G401.6 (cell line): Measurements from ENCODE around the gene PRKACA.
"Not testable (repeated sequence)": the region's sequence is repeated elsewhere in the genome, so short reads cannot be mapped to it uniquely, and the experiment has no call there.

Experiments
- FAIRE-seq: peaks from 2 replicates; lab custom pipeline; 2012; peaks lifted over from hg19 to GRCh38; lab: Jason Lieb, UNC

The PRKACA gene

DNA sequence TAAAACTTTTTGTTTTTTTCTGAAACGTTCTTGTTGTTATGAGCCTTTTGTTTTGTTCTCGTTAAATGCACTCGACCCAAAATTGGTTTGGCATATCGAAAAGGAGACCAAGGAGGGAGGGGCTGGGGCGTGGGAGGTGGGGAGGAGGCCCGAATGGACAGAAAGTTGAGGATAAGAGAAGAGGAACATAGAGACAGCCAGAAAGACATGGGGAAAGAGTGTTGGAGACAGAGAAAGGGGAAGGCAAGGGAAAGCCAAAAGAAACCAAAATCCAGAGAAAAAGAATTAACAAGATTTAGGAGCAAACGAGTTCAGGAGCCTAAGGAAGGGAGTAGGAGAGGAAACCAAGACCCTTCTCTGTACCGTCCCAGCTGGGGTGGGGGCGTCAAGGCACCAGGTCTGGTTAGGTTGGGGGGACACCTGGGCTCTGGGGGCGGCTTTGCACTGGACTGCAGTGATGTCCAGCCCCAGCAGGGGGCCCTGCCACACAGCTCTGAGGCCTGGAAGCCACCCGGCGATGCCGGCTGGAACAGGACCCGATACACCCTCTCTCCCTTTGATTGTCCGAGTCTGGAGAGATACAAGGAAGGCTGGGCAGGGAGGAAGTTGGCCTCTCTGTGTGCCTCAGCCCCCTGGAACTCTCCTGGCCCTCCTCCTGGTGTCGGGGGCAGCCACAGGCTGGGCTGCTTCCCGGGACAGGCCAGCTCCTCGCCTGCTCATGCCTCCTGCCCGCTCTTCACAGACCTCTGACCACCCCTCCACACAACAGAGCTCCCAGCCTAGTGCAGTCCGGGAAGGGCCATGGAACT, 30.4 kb upstream of the PRKACA start:
- no peak for FAIRE-seq

DNA sequence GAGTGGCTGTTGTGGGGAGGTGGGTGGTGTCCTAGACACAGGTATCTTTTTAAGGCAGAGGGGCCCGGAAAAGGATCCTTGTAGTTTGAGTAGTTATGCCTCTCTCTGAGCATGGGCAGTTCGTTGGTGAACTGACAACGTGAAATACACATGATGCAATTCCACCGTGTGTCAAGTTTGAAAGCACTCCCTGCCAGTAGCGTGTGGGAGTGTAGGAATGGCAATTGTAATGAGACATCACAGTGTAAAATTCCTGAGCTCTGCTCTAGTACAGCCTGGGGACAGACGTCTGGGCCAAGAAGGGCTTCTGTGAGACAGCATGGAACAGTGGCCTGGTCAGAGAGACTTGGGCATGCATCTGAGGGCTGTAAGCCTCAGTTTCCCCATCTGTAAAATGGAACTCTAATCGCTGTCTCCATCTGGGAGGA, 29.2 kb upstream of the PRKACA start:
- no peak for FAIRE-seq

- not testable (repeated sequence) for FAIRE-seq
Measured at GRCh38 chr19:14146169-14146568, 28.6 kb upstream of the PRKACA start.

DNA sequence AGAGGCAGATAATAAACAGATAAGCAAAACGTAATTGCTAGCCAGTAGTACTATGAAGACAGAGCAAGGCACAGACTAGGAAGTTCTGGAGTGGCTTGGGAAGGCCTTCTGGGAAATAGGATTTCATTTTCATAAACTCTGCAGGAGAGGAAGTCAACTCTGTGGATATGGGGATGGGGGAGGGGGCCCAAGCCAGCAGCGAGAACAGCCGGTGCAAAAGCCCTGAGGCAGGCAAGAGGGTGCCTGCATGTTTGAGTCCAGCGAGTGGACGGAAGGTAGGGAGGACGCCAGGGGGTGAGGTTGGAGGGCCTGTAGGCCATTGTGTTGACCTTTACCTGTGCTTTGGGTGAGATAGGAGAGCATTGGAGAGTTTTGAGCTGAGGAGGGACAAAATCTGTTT, 27.8 kb upstream of the PRKACA start:
- no peak for FAIRE-seq

DNA sequence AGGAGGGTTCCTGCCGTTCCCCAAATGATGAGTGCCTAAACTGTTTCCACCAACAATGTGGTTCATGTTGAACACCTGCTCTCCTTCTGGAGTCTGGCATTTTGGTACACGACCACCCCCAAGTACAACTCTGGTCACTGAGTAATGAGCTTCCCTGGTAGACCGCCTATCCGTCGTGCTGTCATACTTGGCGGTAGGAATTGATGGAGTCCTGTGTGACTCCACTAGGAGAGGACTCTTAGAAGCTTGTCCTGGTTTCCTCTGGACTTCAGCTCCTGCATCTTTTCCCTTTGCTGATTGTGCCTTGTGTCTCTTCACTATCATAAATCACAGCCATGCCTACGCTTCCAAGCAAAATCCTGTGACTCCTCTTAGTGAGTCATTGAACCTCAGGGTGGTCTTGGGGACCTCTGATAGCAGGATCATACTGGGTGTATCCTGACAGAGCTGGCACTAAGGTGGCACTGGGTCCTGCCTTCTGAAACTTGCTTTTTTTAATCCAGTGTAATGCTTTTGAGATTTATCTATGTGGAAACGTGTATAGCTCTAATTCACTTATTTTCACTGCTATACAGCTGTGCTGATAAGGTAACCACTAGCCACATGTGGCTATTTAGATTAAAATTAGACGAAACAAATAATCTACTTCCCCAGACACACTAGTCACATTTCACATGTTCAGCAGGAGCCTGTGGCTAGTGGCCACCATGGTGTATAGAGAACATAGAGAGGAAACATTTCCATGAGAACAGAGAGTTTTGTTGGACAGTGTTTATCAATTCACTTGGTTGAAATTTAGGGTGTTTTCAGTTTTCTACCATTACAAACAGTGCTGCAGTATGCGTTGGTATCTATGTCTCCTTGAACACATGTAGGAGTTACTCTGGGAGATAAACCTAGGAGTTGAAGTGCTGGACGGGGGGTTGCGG, 25.0 kb upstream of the PRKACA start:
- FAIRE-seq = no peak

- FAIRE-seq = no peak
Measured at GRCh38 chr19:14141041-14141440, 23.5 kb upstream of the PRKACA start.

GRCh38 chr19:14139944-14140343, 22.4 kb upstream of the PRKACA start:
- FAIRE-seq = no peak

DNA sequence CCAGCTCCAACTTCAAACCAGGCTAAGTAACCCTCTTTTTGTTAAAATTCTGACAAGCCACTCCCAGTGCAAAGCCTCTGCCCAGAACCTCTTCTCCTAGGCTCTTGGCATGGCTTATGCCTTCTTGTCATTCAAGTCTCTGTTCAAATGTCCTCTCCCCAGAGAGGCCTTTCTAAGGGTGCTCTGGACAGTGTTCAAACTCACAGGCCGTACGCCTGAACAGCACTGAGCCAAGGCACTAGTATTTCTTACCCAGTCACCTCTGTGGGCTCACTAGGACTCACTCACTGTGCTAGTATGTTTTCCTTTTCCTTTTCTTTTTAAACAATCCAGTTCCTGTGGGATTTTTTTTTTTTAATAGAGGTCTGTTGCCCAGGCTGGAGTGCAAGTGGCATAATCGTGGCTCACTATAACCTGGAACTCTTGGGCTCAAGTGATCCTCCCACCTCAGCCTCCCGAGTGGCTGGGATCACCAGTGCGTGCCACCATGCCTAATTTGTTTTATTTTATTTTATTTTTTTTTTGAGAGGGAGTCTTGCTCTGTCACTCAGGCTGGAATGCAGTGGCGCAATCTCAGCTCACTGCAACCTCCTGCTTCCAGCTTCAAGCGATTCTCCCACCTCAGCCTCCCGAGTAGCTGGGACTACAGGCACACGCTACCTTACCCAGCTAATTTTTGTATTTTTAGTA, 21.2 kb upstream of the PRKACA start:
- no peak for FAIRE-seq

DNA sequence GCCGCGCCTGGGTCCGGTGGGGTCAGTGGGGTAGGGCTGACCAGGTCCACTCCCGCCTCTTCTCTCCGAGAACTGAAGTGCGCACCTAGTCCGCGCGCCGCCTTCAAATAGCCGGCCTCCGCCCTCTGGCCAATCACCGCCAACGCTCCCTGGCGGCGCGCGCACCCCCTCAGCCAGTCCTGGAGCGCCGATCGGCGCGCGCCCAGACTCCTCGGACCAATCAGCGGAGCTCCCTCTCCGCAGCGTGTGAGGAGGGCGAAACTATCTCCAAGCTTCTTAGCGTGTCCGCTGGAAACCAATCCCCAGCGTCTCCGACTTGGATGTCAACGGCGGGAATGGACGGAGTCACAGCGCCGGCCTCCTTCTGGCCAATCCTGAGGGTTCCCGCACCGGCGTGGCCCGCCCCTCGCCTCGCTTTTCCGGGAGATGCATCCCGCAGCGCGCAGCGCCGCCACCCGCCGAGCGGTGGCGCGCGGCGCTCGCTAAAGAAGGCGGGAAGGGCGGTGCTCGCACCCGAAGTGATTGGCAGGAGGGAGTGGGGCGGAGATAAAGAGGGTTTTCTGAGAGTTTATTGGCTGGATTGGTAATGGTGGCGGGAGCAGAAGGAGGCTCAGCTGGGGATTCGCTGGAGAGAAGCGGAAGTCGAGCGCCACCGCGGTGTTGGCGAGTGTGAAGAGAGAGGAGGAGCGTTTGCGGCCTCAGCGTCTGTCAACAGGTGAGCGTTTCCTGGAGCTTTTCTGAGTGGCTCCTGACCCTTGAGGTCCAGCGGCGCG, 19.1 kb upstream of the PRKACA start, which contains the start of gene ASF1B:
Gene ASF1B (minus strand): TSS at position 81 of the 773 bp plus-strand sequence. CDS start 133 bp downstream, outside the sequence.
- FAIRE-seq = peak; percentile 97

DNA sequence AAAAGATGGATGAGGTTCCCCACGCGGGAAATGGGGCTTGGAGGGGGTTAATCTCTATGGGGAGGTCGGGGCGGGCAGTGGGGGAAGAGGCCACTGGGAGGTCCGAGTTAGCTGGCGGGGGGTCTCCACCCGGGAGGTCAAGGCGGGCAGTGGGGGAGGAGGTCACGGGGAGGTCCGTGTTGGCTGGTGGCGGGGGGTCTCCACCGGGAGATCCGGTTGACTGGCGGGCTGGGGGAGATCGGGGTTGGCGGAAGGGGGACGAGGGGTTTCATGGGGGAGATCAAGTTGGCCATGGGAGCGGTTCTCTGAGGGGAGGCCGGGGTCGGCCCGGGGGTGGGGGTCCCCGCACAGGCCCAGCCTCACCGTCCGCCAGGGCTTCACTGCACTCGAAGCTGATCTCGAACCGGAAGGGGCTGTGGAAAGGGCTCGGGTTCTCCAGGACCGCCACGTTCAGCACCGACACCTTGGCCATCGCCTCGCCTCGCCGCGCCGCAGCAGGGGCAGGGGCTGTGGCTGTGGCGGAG, 18.5 kb upstream of the PRKACA start:
- no peak for FAIRE-seq

DNA sequence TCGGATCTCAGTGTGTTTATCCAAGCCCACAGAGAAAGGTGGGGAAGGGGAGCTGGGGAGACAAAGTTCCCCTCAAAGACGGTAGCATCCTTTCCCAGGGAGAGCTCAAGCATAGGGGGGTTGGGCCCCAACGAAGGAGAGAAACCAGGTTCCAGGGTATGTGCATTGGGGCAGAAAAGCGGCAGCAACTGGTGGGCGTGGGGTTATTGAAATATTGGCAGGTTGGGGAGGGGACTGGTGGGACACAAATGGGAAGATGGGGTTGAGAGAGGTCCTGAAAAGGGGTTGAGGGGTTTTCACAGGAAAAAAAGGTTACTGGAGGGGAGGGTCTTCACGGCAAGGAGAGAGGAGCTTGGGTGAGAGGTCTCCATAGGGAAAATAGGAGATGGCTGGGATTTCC, 17.8 kb upstream of the PRKACA start:
- FAIRE-seq = no peak

DNA sequence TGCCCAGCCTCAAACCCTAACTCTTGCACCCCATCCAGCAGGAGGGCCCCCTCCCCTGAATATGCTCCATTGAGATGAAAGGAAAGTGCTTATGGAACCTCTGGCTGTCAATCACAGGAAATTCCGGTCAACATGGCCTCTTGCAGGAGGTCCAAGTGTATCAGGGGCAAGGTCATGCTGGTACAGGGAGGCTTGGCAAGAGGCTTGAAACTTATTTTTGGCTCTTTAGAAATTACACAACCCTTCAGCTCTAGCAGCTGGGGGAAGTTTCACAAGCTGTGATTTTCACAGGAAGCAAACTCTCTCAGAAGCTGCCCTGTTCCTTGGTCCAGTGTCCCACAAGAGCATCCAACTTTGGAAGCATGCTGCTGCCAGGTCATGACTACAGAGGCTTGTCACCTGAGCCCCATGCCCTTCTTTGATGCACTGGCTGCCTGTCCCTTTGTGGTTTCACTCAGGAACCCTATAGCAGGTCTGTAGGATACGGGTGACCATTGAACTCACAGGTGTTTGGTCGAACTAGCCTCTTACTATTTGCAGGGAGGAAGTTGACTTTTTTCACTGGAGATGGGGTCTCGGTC, 10.5 kb upstream of the PRKACA start:
- no peak for FAIRE-seq

DNA sequence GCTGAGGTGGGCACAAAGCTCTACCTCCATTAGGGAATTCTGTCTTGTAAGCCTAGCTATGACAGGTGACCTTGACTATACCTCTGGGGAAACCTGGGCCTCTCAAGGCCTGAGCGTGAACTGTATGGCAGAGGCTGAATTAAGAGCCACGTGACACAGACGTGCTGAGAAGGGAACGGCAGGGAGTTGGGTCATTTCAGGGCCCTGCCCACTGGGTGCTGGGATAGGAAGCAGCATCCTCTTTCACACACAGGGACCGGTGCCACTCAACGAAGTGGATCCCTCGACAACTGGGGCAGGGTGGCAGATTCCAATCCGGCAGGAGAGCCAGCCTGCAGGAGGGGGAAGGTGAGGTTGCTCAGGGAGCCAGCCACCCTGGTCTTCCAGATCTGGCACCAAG, 9.6 kb upstream of the PRKACA start:
- no peak for FAIRE-seq

DNA sequence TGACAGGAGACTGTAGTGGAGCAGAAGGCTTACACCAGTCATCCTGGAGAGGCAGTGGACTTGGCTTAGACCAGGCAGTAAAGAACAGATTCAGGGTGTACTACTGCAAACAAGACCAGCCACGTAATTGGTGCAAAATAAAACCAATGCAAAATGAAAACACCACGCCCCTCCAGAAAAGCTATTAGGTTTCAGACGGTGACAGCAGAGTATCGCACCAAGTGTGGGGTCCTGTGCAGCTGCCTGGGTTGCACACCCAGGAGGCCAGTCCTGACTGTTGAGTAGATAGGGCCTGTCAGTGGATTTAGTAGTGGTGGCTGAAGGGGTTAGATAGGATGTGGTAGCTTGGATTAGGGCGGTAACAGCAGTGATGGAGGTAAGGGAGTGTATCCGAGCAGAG, 5.4 kb upstream of the PRKACA start:
- FAIRE-seq = no peak

- FAIRE-seq = no peak
Measured at GRCh38 chr19:14120497-14120780, 2.9 kb upstream of the PRKACA start.

DNA sequence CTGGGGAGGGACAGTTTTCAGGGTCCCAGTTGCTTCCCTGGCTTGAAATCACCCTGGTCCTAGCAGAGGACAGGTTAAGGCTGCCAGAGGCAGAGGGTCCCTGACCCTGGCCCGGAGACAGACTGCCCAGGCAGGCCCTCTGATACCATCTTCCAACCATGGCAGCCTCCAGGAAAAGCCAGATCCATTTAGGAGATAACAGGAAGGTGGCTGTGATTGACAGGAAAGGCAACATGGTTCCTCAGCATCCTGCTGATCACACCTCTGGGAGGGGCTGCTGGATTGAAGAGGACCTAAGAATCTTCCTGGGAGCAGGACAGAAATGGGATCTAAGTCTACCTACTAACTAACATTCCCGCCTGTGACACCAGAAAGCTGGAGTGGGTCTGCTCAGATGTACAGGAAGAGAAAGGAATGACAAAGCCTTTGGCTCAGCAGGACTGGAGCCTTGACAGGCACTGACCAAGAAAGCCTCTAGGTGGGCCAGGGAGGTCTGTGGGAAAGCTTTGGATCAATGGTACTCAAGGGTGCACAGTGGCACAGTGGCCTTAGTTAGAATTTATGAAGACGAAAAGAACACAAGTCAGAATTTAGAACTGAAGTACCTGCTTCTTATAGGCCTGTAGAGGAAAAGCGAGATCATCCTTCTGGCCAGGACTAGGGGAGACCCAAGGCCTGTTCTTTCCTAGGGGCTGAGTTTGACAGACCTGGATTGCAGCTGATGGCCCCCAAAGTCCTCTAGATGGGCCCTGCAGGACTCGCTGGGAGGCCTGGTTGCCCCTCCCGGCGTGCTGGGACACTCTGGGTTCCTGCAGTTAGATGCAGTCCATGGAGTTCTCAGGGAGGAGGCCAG, 2.3 kb upstream of the PRKACA start:
- no peak for FAIRE-seq

GRCh38 chr19:14119146-14119545, 1.6 kb upstream of the PRKACA start:
- no peak for FAIRE-seq

DNA sequence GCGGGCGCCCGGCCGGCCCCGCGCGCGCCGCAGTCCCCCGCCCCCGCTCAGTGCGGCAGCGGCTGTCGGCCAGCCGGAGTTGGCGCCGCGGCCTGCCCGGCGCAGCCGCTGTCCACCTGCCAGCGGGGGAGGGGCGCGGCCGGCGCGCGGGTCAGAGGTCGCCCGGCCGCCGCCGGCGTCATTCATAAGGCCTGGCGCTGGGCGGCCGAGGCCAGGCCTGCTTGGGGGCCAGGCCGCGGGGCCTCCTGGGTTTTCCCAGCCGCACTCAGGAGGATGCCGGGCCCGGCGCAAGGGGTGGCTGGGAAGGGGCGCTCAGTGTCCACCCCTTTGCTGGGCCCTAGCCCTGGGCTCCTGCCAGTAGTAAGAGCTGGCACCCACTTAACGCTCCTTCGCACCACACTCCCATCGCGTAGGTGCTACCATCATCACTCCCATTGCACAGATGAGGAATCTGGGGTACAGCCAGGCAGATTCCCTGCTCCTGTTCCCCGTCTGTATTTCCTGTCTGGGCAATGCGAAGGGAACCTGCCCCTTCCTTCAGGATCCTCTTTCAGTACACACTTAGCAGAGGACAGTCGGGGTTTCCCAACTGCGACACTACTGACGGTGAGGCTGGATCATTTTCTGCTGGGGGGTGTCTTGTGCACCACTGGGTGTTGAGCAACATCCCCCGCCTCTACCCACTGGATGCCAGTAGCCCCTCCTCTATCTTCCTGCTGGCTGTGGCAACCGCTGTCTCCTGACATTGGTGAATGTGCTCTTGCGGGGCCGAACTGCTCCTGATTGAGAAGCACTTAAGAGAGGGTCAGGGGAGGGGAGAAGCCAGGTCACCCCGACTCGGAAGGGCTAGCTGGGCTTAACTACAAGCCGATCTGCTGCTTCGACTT, 846 bp upstream of the PRKACA start:
- no peak for FAIRE-seq

- FAIRE-seq = no peak
Measured at GRCh38 chr19:14116918-14117578, 514 bp downstream of the PRKACA start.
